ENCODE data around the gene CLTCL1.
"Not testable (repeated sequence)": the region's sequence is repeated elsewhere in the genome, so short reads cannot be mapped to it uniquely, and the experiment has no call there.

DNA sequence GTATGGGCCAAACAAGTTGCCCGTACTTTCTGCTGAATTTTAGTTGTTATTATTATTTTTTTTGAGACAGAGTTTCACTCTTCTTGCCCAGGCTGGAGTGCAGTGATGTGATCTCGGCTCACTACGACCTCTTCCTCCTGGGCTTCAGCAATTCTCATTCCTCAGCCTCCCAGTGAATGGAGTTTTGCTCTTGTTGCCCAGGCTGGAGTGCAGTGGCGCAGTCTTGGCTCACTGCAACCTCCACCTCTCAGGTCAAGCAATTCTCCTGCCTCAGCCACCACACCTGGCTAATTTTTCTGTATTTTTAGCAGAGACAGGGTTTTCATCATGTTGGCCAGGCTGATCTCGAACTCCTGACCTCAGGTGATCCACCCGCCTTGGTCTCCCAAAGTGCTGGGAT is 15.0 kb upstream of the CLTCL1 start:
- TF ChIP-seq, protein P1, sequence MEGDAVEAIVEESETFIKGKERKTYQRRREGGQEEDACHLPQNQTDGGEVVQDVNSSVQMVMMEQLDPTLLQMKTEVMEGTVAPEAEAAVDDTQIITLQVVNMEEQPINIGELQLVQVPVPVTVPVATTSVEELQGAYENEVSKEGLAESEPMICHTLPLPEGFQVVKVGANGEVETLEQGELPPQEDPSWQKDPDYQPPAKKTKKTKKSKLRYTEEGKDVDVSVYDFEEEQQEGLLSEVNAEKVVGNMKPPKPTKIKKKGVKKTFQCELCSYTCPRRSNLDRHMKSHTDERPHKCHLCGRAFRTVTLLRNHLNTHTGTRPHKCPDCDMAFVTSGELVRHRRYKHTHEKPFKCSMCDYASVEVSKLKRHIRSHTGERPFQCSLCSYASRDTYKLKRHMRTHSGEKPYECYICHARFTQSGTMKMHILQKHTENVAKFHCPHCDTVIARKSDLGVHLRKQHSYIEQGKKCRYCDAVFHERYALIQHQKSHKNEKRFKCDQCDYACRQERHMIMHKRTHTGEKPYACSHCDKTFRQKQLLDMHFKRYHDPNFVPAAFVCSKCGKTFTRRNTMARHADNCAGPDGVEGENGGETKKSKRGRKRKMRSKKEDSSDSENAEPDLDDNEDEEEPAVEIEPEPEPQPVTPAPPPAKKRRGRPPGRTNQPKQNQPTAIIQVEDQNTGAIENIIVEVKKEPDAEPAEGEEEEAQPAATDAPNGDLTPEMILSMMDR (IDR thresholded peaks at IDR 0.05) = not testable (repeated sequence)
- TF ChIP-seq POLR2A (IDR thresholded peaks at IDR 0.05) = not testable (repeated sequence)
